NCI-H1417 treated with DMSO at 0.1 percent for 48 hours (cell line): ENCODE results near the gene SLC45A3.
"Not testable (repeated sequence)": the region's sequence is repeated elsewhere in the genome, so short reads cannot be mapped to it uniquely, and the experiment has no call there.

ENCODE experiments used
- DNase-seq: peaks from one replicate; lab custom pipeline; 2025; lab: John Stamatoyannopoulos, UW

Gene SLC45A3

DNA sequence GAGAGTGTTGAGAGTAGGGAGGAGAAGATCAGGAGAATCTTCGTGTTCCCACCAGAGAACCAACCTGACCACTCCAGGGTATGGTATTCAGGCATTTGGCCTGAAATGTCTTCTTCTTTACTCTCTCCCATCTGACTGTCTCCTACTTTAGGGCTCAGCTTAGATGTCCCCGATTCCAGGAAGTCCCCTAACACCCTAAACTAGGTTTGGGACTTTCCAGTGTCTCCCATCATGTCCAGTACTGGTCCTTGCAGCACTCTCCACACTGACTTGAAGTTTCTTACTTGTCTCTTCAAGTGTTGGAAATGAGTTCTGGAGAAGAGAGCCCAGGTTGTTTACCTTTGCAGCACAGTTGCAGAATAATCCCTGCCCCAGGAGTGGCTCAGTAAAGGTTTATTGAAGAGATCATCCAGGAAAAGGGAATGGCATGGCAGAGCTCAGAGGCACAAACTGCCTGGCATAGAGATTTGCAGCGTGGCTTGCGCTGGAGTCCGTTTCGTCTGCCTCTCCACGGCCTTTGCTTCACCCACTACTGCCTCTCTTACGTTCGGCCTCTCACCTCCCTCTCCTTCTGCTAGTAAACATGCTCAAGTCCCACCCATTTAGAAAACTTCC, 42.3 kb downstream of the SLC45A3 start:
- DNase-seq = no peak

DNA sequence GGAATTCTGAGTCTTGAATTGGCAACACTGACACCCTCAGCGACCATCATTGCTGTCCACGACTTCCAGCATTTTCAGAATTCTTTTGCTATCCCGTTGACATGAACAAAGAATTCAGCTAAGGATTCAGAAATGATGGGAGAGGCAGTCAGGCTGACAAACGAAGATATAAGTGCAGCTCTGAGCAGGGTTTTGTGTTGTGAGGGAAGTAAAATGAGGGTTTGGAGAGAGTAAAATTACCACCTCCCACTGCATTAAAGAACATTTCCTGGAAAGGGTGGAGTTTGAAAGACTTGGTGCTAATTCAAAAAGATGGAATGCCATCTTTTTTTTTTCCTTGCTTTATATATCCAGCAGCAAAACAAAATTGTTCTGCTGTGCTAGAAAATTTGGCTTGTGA, 43.6 kb downstream of the SLC45A3 start:
- no peak for DNase-seq

- DNase-seq = not testable (repeated sequence)
Observed at GRCh38 chr1:205636138-205636530, 44.2 kb downstream of the SLC45A3 start.

DNA sequence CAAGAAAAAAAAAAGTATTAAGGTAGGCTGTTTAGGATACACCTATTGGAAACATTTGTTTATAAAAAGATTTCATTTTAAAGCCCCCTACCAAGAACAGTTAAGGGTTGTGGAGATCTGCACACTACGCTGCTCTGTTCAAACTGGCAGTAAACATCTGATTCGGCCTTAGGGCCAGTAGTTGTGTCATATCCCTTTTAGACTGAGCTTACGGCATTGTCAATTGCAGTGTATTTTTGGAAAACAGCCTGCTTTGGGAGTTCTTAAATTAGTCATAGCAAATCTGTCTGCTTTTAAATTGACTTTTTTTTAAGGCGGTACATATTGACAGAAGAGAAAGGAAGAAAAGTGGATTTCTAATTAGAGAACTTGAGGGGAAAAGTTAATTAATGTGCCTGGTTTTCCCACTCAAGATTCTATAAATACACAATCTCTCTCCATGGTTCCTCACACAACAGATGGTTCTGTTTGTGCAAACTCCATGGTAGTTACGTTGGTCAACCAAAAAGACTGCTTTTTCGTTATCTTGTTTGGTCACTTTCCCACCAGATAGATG, 46.8 kb downstream of the SLC45A3 start:
- DNase-seq = no peak

DNA sequence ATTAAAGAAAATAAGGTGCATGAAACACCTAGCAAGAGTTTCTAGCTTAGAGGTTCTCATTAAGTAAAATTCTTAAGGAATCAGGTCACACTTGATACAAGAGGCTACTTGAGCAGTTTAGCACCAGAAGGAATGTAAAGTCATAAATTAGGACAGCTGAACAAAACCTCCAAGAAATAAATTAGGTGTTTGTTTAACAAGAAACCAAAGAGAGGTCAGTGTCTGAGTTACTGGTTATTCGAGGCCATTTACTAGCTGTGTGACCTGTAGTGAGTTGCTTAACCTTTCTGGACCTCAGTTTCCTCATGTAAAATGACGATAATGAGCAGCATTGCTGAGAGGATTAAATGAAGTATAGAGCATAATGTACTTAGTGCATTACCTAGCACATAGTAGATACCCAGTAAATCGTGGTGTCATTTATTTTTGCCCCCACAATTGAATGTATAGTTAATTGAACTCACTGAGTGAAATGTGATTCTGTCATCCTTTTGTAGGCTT, 47.6 kb downstream of the SLC45A3 start:
- no peak for DNase-seq

DNA sequence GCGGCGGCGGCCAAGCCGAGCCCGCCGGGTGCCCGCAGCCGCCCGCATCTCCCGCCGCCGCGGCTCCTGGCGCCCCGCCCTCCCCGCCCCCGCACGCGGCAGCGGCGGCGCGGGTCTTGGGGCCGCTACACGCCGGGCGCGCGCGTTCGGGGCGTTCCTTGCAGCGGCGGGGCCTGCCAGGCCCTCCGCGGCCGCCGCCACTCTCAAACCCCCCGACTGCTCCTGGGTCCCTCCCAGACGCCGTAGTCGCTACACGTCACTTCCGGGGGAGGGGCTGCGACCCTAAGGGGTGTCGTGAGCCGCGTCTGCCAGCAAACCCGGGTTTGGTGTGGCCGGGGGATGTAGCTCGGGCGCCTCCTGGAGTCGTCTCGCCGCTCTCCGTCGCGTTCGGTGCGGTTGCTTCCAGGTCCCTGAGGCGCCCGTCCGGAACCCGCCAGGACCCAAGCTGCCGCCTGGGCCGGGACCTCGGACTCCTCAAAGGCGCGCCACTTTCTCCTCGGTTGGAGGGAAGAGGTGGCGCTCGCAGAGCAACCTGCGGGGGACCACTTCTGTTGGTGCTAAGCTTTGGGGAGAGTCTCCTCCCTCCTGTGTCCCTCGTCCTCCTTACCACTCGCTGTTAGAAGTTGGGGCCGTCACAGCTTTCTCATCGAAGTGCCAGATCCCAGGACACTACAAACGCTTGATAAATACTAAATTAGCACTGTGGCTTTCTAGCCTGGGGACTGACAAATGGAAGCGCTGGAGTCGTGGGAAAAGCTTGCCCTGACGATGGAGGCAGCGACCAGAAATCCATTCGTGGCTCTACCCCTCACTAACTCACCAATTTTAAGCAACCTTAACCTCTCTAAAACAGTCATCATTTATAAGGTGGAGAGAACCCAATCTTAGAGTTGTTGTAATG, 48.3 kb downstream of the SLC45A3 start, which contains the start of gene ELK4:
Gene ELK4, minus strand, starts transcription at position 244 of the 901 bp plus-strand sequence. CDS start 8,129 bp downstream, outside the sequence.
- DNase-seq = peak; percentile 93

DNA sequence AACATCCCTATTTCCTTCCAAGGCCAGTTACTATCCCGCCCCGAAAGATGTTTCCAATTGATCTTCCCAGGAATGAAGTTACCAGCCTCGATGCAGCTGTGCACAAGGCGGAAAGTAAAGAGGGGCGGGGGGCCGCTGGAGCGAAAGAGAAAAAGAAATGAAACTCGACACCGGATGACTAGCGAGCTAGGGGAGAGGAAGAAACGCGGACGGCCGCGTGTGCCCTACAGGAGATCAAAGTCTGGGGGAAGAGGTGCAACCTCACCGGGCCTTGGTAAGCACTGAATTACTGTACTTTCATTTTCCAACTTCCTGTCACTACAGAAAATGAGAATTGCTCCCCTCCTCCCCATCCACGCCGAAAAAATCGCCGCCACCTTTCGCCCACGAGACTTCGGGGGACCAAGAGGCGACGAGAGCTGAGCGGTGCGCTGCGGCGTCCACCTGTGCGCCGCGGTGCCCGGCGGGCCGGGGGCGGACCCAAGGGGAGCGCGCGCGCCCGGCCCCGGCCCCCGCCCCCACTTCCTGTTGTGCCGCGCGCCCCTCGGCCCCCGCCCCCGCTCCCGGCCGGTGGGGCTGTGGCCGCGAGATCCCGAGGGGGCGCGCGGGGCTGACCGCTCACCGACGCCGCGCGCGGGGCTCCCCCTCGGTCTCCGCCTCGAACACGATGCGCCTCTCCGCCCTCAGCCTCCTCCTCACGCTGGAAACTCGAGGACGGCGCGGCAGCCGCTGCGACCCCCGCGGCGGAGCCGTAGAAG, 49.1 kb downstream of the SLC45A3 start:
- peak; percentile 40 for DNase-seq

- no peak for DNase-seq
Observed at GRCh38 chr1:205630651-205631009, 49.7 kb downstream of the SLC45A3 start.

DNA sequence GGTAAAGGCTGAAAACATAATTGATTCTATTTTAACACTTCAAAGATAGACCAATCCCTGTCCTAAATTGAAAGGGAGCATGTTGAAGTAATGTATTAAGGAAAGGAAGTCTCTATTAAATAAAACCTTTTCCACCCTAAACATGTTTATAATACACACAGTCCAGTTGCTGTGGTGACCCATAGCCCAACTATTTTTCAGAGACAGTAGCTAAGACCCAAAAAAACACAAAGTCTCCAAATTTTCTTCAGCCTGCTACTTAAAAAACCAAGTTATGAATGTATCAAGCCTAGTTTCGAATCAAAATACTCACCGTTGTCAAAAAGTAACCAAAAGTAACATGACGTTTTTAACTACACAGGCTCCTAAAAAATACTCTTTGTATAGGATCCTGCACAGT, 50.1 kb downstream of the SLC45A3 start:
- no peak for DNase-seq

DNA sequence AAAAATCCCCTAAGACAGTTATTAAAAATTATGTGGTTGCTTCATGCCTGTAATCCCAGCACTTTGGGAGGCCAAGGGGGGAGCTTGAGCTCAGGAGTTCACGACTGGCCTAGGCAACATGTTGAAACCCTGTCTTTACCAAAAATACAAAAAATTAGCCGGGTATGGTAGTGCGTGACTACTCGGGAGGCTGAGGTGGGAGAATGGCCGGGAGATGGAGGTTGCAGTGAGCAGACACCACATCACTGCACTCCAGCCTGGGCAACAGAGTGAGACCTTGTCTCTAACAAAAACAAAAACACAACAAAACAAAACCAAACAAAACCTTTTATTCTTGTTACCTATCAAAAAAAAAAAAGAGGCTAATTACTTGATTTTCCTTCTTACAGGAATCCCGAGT, 50.6 kb downstream of the SLC45A3 start:
- no peak for DNase-seq

GRCh38 chr1:205627956-205628355, 52.4 kb downstream of the SLC45A3 start:
- no peak for DNase-seq

- DNase-seq = no peak
Observed at GRCh38 chr1:205626216-205626615, 54.1 kb downstream of the SLC45A3 start.

GRCh38 chr1:205623646-205624045, 56.7 kb downstream of the SLC45A3 start:
- DNase-seq = no peak

- no peak for DNase-seq
Observed at GRCh38 chr1:205620269-205620668, 60.0 kb downstream of the SLC45A3 start.

DNA sequence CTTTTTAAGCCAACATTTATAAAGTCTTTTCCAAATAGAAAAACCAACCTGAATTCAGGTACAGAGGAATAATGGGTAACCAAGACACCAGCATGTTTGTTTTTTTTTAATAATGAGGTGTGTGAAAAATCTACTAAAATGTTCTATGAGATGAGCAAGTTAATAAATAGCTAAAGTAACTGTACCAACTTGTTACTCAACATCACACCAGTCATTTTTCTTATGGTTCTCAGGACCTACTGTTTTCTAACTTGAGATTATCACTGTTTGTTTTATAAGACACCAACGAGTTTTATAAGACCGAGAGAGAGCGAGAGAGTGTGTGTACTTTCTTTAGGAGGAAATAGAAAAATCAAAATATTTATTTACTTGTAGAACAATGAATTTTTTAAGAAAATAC, 60.9 kb downstream of the SLC45A3 start:
- no peak for DNase-seq

DNA sequence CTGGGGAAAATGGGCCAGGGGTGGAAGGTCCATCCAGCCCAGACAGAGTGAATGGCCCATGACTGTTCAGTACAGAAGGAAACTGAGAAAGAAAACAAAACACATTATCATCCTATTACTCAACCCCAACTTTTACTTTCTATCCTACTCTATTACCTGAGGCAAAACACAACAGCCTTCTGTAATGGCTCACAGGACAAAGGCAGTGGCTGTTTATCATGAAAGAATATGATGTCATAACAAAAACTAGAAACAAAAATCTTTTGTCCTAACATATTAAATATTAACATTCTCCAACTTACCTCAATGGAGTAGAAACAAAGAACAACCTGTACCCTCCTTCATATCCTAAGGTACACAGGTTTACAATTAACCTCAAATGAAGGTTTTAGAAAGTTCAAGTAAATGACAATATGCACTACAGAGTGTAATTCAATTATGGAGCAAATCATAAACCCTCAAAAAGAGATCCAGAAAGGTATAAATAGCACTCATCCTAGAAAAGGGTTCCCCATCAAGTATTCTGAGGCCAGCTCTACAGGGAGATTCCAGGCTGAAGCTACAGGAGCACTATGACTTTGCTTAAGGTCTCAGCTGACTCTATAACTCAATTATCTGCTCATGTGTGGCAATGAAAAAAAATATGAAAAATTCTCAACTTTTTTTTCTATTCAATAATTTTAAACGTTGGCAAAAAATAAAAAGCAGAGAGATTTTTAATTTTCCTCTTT, 63.6 kb downstream of the SLC45A3 start:
- DNase-seq = no peak

GRCh38 chr1:205615789-205616188, 64.5 kb downstream of the SLC45A3 start:
- DNase-seq = no peak

GRCh38 chr1:205613854-205614412, 66.4 kb downstream of the SLC45A3 start:
- no peak for DNase-seq

- no peak for DNase-seq
Observed at GRCh38 chr1:205612556-205612955, 67.8 kb downstream of the SLC45A3 start.

GRCh38 chr1:205612104-205612503, 68.2 kb downstream of the SLC45A3 start:
- no peak for DNase-seq

- no peak for DNase-seq
Observed at GRCh38 chr1:205610901-205611466, 69.3 kb downstream of the SLC45A3 start.
